ENCODE data around the gene CLPTM1L.

The CLPTM1L gene

DNA sequence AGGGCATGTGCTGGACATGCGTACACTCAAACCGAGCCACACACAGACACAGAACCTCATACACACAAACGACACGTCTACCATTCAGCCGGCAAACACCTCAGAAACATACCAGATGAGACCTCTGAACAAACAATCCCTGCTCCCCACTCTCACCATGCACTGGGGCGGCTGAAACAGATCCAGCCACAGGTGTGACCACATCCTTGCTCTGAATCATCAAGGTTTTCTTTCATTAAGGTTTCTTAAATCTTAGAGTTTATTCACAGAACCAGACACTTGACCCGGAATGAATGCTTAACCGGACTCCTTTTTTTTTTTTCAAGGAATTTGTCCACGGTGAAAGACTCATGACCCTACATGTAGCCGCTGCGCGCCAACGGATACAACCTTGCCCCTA lies 76.2 kb downstream of the CLPTM1L start:
- no peaks in the 10 kb centered on the region for H3K4me1 ChIP-seq (ENCODE audit: insufficient read depth, poor library complexity, severe bottlenecking)
- ATAC-seq (ENCODE audit: low read depth) (peak; percentile 68; the same call in 2 of the 3 replicates), DNase-seq (ENCODE audit: low spot score) (no peak)
- H3K4me3 ChIP-seq (ENCODE audit: severe bottlenecking) = no peak overlapping the region
- H3K27me3 ChIP-seq (ENCODE audit: insufficient read depth, poor library complexity, severe bottlenecking) = no peaks in the 10 kb centered on the region
- no peaks in the 10 kb centered on the region for H3K9me3 ChIP-seq (ENCODE audit: severe bottlenecking)
- H3K36me3 ChIP-seq (ENCODE audit: low read depth) = no peaks in the 10 kb centered on the region
- TF ChIP-seq, protein P1, sequence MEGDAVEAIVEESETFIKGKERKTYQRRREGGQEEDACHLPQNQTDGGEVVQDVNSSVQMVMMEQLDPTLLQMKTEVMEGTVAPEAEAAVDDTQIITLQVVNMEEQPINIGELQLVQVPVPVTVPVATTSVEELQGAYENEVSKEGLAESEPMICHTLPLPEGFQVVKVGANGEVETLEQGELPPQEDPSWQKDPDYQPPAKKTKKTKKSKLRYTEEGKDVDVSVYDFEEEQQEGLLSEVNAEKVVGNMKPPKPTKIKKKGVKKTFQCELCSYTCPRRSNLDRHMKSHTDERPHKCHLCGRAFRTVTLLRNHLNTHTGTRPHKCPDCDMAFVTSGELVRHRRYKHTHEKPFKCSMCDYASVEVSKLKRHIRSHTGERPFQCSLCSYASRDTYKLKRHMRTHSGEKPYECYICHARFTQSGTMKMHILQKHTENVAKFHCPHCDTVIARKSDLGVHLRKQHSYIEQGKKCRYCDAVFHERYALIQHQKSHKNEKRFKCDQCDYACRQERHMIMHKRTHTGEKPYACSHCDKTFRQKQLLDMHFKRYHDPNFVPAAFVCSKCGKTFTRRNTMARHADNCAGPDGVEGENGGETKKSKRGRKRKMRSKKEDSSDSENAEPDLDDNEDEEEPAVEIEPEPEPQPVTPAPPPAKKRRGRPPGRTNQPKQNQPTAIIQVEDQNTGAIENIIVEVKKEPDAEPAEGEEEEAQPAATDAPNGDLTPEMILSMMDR (IDR thresholded peaks at IDR 0.05; ENCODE audit: poor library complexity, severe bottlenecking) = no peak
- H3K27ac ChIP-seq (ENCODE audit: poor library complexity, severe bottlenecking) = no peak overlapping the region

DNA sequence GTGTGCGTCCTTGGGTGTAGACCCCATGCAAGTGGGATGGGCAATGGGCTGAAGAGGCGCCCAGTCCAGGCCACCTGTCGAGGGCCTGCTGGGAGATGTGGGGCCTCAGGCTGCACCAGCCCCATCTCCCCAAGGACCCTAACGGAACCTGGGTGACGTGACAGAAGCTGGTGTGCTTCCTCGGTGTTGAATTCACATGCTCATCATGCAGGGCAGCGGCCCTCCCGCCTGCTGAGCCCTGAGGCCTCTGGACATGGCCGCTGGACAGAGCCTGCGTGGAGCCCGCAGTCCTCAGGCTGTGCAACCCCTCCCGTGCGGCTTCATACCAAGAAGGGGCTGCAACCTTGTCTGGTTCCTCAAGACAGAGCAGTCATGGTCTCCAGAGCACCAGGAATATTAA lies 76.8 kb downstream of the CLPTM1L start:
- ATAC-seq (ENCODE audit: low read depth) (no peak), DNase-seq (ENCODE audit: low spot score) (no peak)
- Histone ChIP-seq H3K27ac (ENCODE audit: poor library complexity, severe bottlenecking) (no peak overlapping the region), H3K4me1 (ENCODE audit: insufficient read depth, poor library complexity, severe bottlenecking) (no peaks in the 10 kb centered on the region), H3K4me3 (ENCODE audit: severe bottlenecking) (no peak overlapping the region), H3K27me3 (ENCODE audit: insufficient read depth, poor library complexity, severe bottlenecking) (no peaks in the 10 kb centered on the region), H3K9me3 (ENCODE audit: severe bottlenecking) (no peaks in the 10 kb centered on the region), H3K36me3 (ENCODE audit: low read depth) (no peaks in the 10 kb centered on the region)
- TF ChIP-seq, protein P1 (IDR thresholded peaks at IDR 0.05; ENCODE audit: poor library complexity, severe bottlenecking) = no peak
